SJSA1 (cell line): ENCODE measurements around the gene FMOD. TPM values are rescaled to one million over a fixed set of nuclear protein-coding genes. Genes with fewer than 3 reads are reported as not detected.

ENCODE experiments used
- DNase-seq, 2 experiments: peaks; one replicate each; pipeline ENCODE4 v3.0.0-alpha.2; 2015 to 2020; ENCODE audit warnings: low spot score in 2 of 2, low read depth in 1 of 2
- H3K27ac ChIP-seq: fragments of 250-450 bp; sonication (Bioruptor Pico); 2 replicates; pipeline ENCODE4 v1.5.1; 2020; ENCODE audit warnings: mild to moderate bottlenecking, moderate library complexity
- H3K27me3 ChIP-seq: fragments of 250-450 bp; sonication (Bioruptor Pico); replicated peaks from 2 replicates; pipeline ENCODE4 v1.5.1; 2020; ENCODE audit warnings: mild to moderate bottlenecking, moderate library complexity
- H3K36me3 ChIP-seq: fragments of 250-450 bp; sonication (Bioruptor Pico); 2 replicates; pipeline ENCODE4 v1.5.1; 2020; ENCODE audit warnings: mild to moderate bottlenecking
- H3K4me1 ChIP-seq: fragments of 250-450 bp; sonication (Bioruptor Pico); replicated peaks from 2 replicates; pipeline ENCODE4 v1.6.1; 2021; ENCODE audit warnings: mild to moderate bottlenecking
- H3K4me3 ChIP-seq: fragments of 250-450 bp; sonication (Bioruptor Pico); 2 replicates; pipeline ENCODE4 v1.5.1; 2020; ENCODE audit warnings: mild to moderate bottlenecking
- H3K9me3 ChIP-seq: fragments of 250-450 bp; sonication (Bioruptor Pico); replicated peaks from 2 replicates; pipeline ENCODE4 v1.5.1; 2020; ENCODE audit warnings: mild to moderate bottlenecking
- total RNA-seq: library from RNA; depleted of rRNA; stranded (reverse); fragments of >200 nt; shearing (Covaris generic); gene quantifications from 2 replicates; pipeline ENCODE4 v1.2.3, GENCODE V29; 2014

The FMOD gene
- total RNA-seq, 1 experiment from 2014 or later = 0.87 TPM

DNA sequence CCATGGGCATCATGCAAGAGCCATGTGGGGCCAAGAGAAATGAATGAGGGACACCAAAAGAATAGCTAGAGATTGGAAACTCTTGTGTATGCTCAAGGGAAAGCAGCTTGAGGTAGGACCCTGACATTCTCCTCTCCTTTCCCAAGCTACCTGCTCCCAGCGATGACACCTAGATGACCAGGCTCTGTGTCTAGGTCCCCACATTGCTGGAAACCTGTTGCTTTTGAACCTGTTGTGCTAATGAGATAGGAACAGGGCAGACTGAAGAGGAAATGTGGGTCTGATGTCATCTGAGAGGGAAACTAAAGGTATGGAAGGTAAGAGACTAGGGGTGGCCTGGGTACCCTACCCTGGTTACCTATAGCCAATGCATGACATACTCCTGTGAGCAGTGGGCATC is 1.8 kb downstream of the FMOD start:
- no peak for DNase-seq
- Histone ChIP-seq H3K4me3 (no peak overlapping the region), H3K4me1 (peaks cover 9% of the 10 kb centered on the region), H3K9me3 (no peaks in the 10 kb centered on the region), H3K27ac (no peak overlapping the region), H3K27me3 (no peaks in the 10 kb centered on the region), H3K36me3 (no peaks in the 10 kb centered on the region)

DNA sequence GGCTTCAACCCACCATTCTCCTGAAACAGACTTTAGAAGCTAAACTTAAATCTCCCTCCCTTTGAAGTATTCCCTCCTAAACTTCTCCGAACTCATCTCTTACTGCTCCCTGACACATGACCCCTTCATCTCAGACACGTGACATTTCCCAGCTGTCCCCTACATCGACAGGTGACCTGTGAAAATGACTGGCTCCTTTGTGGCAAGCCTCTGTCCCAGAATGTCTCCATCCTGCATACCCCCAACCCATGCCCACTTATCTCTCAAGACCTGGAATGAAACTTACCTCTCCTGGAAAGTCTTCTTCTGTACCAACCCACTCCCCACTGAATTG is 4.2 kb downstream of the FMOD start:
- H3K27me3 ChIP-seq = no peaks in the 10 kb centered on the region

DNA sequence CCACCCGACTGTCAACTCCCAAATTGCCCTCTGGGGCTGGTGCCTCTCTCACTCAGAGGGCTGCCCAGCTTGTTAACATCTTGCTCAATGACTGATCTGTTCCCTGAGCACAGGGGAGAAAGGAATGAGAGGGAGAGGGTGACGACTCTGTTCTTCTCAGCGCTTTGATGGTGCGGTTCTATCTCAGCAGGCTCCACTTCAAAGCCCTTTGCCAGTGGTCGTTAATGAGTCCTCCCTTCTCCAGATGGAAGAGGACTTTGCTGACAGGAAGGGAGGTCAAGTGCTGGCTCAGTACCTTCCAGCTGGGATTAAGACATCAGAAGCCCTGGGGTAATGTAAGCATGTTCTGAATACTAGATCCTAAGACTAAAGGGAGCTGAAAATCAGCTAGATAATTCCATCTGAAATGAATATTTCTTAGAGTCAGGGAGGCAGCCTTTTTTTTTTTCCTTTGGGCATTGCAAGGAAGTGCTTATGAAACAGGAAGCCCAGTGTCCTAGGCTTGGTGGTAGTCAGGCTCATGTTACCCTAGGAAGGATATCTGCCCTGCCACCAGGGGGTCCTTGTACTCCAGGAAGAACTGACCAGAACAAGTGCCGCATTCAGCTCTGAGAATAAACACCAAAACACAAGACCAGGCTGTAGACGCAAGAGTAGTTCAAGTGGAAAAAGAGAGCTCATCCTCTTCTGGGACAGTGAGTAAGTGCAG is 4.7 kb downstream of the FMOD start:
- no peaks in the 10 kb centered on the region for H3K27me3 ChIP-seq
- H3K9me3 ChIP-seq = no peaks in the 10 kb centered on the region
- no peaks in the 10 kb centered on the region for H3K36me3 ChIP-seq
- H3K4me3 ChIP-seq = no peak overlapping the region
- 0 out of 2 replicates have a peak, but pooled peaks cover 4% of the 10 kb centered on the region for H3K4me1 ChIP-seq
- DNase-seq = no peak
- H3K27ac ChIP-seq = no peak overlapping the region

More for the DNA sequence above, 4.2 kb downstream of the FMOD start:
- Histone ChIP-seq H3K27ac (no peak overlapping the region), H3K4me3 (no peak overlapping the region), H3K4me1 (0 out of 2 replicates have a peak, but pooled peaks cover 4% of the 10 kb centered on the region), H3K36me3 (no peaks in the 10 kb centered on the region), H3K9me3 (no peaks in the 10 kb centered on the region)
- no peak for DNase-seq

DNA sequence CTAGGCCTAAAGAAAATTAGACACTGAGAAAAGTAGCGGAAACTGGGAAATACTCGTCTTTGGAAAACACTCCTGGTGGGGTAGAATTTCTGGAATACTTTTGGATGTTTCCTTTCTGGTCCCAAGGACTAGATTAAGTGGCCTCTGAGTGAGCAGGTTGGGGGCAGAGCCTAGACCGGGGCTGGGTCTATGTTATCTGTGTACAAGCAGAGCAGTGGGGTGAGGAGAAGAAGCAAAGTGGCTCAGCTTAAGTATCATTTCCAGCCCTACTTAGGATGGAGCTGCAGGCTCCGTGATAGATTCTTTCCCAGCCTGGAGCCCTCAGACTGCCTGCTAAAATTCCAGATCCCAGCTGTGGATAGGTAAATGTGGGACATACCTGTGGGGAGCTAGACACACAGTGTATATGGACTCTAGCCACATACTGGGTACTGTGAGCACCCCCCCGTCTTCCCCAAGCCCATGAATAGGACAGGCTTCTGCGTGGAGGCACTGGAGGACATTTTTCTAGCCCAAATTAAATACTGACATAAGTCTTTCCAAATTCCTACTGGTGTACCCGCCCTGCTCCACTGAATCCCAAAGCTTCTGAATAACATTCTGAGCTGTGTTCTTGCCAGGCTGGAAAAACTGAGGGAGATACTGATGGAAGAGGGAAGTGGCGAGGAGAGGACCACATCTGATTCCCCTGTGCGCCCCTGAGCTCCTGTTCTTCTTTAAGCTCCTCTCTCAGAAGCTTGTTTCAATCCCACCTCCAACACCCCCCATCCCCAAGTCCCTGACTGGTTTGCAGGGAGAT is 6.8 kb downstream of the FMOD start:
- Histone ChIP-seq H3K4me1 (0 out of 2 replicates have a peak, but pooled peaks cover 4% of the 10 kb centered on the region), H3K27me3 (peaks cover 10% of the 10 kb centered on the region; the same call in 1 of the 2 replicates)
- DNase-seq = no peak

DNA sequence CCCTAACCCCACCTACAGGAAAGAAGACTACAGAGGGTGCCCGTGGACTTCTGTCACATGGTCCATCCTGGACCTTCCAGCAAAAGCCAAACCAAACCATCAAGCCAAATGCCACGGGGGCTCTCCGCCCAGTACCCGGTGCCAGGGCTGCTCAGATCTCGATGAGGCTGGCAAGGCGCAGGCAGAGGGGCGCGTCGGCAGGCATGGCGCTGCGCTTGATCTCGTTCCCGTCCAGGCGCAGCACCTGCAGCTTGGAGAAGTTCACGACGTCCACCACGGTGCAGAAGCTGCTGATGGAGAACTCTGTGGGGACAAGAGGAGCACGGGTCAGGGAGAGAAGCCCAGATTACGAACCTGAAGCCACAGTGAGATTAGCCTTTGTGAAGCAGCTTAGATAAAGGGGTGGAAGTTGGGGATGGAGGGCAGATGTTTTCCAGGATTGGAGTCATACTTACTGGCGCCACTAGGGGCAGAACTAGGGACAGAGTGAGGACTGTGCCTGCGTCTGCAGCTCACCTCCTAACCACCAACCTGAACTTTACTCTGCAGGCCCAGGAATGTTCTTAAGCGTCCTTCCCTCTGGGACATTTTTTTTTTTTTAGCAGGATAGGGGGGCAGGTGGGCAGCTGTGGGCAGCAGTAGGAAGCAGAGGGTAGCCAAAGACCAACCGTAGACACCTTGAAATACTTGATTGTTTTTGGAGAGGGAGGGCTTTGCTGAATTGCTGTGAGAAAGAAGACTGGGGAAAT is 8.6 kb downstream of the FMOD start:
- Histone ChIP-seq H3K4me3 (no peak overlapping the region), H3K27me3 (peaks cover 10% of the 10 kb centered on the region; the same call in 1 of the 2 replicates), H3K27ac (no peak overlapping the region), H3K9me3 (no peaks in the 10 kb centered on the region), H3K4me1 (0 out of 2 replicates have a peak, but pooled peaks cover 4% of the 10 kb centered on the region), H3K36me3 (no peaks in the 10 kb centered on the region)
- DNase-seq = peak; percentile 36 to 59

More for the DNA sequence above, 6.8 kb downstream of the FMOD start:
- Histone ChIP-seq H3K4me3 (no peak overlapping the region), H3K36me3 (no peaks in the 10 kb centered on the region), H3K27ac (no peak overlapping the region), H3K9me3 (no peaks in the 10 kb centered on the region)

DNA sequence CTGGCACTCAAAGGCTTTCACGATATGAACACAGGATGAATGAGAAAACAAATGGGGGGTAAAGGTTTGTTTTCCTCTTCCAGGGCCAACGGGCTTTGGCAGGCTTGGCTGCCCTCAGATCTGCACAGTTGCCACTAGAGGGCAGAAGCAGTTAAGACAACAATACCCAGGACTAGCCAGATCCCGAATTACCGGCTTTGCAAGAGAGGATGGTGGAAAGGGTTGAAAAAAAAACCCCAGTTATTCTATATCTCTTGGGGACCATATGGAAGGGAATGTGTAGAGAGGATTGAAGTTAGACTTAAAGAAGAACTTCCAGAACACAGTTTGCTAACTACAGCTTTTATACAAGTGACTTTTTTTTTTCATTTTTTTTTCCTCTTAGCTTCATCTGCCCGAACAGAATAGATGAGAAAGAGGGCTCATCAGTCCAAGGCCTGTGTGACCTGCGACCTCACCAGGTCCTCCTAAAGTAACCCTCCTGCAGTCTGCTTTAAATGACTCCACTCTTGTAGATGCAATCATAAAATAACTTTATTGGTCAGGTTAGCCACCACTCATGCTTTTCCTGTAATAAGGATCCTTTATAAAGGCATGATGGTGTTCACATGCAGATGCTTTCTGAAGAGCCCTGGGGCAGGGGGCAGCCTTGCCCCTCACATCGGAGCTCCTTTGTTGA is 10.7 kb downstream of the FMOD start:
- H3K4me3 ChIP-seq = no peak overlapping the region
- H3K36me3 ChIP-seq = no peaks in the 10 kb centered on the region
- H3K4me1 ChIP-seq = 0 out of 2 replicates have a peak, but pooled peaks cover 4% of the 10 kb centered on the region
- H3K9me3 ChIP-seq = no peaks in the 10 kb centered on the region
- peaks cover 10% of the 10 kb centered on the region; the same call in 1 of the 2 replicates for H3K27me3 ChIP-seq
- no peak overlapping the region for H3K27ac ChIP-seq
- DNase-seq = peak; percentile 65 to 73

DNA sequence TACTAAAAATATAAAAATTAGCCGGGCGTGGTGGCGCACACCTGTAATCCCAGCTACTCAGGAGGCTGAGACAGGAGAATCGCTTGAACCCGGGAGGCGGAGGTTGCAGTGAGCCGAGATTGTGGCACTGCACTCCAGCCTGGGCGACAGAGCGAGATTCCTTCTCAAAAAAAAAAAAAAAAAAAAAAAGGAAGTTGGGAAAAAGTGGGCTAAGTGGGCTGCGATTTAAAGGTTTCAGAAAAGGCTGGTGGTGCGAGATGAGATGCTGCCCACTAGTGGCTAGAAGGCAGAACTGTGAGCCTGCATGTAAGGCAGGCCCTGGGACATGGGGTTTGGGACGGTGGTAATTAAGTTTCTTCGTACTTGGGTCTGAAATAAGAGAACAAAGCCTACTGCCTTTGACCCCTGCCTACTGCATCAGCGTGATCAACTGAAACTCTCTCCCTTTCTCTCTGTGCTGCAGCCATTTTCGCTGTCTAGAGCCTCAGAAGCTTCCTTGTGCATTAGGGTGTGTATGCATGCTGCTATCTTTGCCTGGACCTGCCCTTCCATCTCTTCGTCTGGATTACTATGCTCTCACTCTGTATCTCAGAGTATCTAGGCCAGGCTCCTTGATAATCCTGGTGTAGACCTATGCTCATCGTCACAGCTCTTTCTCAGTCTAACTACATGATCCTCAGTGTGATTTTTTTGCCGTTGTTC is 12.4 kb downstream of the FMOD start:
- H3K27me3 ChIP-seq = peaks cover 14% of the 10 kb centered on the region; the same call in 1 of the 2 replicates
- no peaks in the 10 kb centered on the region for H3K9me3 ChIP-seq
- peak; percentile 36 to 56 for DNase-seq
- no peak overlapping the region for H3K4me3 ChIP-seq
- 0 out of 2 replicates have a peak, but pooled peaks cover 4% of the 10 kb centered on the region for H3K4me1 ChIP-seq
- no peaks in the 10 kb centered on the region for H3K36me3 ChIP-seq
- no peak overlapping the region for H3K27ac ChIP-seq

DNA sequence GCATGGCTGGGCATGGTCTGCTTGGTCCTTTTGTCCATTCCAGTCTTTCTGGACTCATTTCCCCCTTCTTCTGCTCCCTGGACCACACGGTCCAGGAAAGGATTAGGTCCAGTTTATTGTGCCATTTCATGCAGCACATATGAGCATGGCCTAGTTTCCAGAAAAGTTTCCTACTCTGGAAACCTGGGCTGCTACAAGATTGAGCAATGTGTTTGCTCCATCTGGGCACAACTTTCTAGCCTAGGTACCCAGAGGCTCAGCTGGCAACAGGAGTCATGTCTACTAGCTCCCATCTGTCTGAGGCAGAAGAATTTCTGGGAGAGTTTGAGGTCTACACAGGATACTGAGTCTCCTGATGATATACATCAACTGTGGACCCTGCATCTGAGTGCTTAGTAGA is 14.8 kb downstream of the FMOD start:
- no peak overlapping the region for H3K4me3 ChIP-seq
- H3K27me3 ChIP-seq = peaks cover 13% of the 10 kb centered on the region; the same call in 1 of the 2 replicates
- H3K4me1 ChIP-seq = no peaks in the 10 kb centered on the region
- H3K27ac ChIP-seq = no peak overlapping the region
- no peaks in the 10 kb centered on the region for H3K9me3 ChIP-seq
- no peak for DNase-seq
- no peaks in the 10 kb centered on the region for H3K36me3 ChIP-seq

DNA sequence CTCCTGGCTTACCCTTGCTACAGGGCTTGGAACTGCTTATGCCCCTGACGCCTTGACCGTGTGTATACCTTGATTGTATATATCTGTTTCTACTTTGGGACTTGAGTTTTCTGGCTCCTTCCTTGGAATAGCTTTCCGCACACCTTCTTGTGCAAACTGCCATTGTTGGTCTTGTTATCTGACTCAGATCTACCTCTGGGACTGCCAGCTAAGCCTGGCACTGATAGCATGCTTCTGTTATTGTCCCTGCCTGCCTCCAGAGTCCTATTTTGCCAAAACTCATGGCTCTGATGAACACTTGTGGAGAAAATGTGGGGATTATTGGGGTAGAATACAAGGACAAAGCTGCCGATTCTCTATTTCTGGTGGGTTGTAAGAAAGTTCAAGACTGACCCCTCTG is 15.4 kb downstream of the FMOD start:
- Histone ChIP-seq H3K4me1 (no peaks in the 10 kb centered on the region), H3K27me3 (peaks cover 7% of the 10 kb centered on the region; the same call in 1 of the 2 replicates), H3K9me3 (no peaks in the 10 kb centered on the region)

DNA sequence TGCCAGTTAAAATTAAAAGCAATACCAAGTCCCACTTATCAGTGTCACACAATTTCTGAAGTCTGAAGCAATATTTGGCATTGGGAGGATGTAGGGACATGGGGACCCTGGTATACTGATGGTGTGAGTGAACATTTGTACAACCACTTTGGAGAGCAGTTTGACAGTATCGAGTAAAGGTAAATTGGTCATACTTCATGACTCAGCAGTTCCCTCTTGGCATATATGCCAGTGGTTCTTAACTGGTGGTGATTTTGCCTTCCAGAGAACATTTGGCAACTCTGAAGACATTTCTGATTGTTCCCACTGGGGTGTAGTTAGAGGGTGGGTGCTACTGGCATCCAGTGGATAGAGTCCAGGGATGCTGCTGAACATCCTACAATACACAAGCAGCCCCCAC is 19.7 kb downstream of the FMOD start:
- DNase-seq = no peak
- Histone ChIP-seq H3K4me1 (peaks cover 13% of the 10 kb centered on the region), H3K9me3 (no peaks in the 10 kb centered on the region), H3K4me3 (no peak overlapping the region), H3K27me3 (0 out of 2 replicates have a peak, but pooled peaks cover 4% of the 10 kb centered on the region), H3K36me3 (no peaks in the 10 kb centered on the region), H3K27ac (no peak overlapping the region)

More for the DNA sequence above, 15.4 kb downstream of the FMOD start:
- H3K36me3 ChIP-seq = no peaks in the 10 kb centered on the region
- no peak overlapping the region for H3K27ac ChIP-seq
- DNase-seq = no peak
- H3K4me3 ChIP-seq = no peak overlapping the region

DNA sequence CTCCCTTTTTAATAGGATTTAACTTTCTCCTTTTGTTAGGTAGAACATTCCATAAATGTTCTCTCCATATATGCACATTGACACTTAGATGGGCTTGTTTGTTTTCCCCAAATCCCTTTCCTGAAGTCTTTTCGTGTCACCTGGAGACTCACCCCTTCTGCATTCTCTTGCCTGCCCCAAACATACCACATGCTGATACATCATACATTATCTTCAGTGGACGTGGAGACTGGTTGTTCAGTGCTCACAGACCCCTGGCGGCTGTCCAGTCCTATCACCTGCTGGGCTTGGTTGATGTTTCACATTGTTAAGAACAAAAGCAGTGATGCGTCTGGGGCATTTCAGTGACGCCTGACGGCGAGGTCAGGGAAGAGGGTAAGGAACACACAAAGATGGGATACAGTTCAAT is 22.2 kb downstream of the FMOD start:
- Histone ChIP-seq H3K27me3 (0 out of 2 replicates have a peak, but pooled peaks cover 2% of the 10 kb centered on the region), H3K27ac (no peak overlapping the region), H3K9me3 (no peaks in the 10 kb centered on the region), H3K4me1 (peaks cover 16% of the 10 kb centered on the region), H3K4me3 (no peak overlapping the region), H3K36me3 (no peaks in the 10 kb centered on the region)
- DNase-seq = no peak

DNA sequence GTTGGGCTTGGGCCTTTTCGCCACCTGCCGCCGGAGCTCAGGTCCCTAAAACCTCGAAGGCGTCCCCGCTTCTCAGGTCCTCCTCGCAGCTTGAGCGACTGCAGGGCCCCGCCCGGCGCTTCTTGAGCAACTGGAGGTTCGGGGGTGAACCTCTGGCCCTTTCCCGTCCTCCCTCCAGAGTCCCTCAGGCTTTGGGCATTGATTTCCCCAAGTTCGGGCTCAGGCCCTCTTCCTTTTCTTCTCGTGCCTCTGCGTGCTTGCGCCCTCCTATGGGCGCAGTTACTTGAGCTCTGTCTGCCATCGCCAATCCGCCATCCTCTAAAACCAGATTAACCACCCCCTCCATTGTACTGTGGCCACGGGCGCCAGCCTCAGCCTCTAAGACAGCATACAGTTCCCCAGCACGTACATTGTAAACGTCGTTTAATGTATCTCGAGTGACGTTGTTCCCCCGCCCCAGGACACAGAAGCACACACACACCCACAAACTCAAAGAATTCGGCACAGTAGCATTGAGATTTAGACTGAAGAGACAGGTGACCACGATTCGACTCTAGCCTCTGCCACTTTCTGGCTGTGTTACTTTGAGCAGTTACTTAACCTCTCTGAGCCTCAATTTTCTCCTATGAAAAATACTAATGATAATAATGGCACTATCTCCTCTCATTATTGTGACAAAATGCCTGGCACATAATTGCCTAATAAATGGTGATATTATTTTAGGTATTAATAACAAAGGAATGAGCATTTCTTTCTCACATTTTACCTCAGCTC is 23.1 kb downstream of the FMOD start:
- no peaks in the 10 kb centered on the region for H3K36me3 ChIP-seq
- no peaks in the 10 kb centered on the region for H3K9me3 ChIP-seq
- peak overlapping the region; percentile 38 for H3K4me3 ChIP-seq
- H3K4me1 ChIP-seq = peaks cover 16% of the 10 kb centered on the region
- H3K27me3 ChIP-seq = peaks cover 5% of the 10 kb centered on the region; the same call in 1 of the 2 replicates
- DNase-seq = peak; percentile 53 to 69
- no peak overlapping the region for H3K27ac ChIP-seq
